Endothelial cell of umbilical vein (primary cell): ENCODE data around the gene KIAA1217. TPM values are rescaled to one million over a fixed set of nuclear protein-coding genes. Genes with fewer than 3 reads are reported as not detected.

Experiments used
- BruUV-seq: library from RNA; stranded (reverse); fragments of 400-500 nt; replicated peaks from 2 replicates; lab custom pipeline; 2021; lab: Mats Ljungman, UMichigan
- CTCF ChIA-PET: fragments of 300-600, 350-600 bp; sonication (Branson Sonifier 250); formaldehyde crosslinking; loops from one replicate; lab custom pipeline; 2021; ENCODE audit warnings: antibody characterized with exemption, inconsistent platforms; lab: Charles Lee
- POLR2A ChIA-PET: fragments of 300-600, 350-600 bp; sonication (Branson Sonifier 250); formaldehyde crosslinking; loops from one replicate; lab custom pipeline; 2021; ENCODE audit warnings: antibody characterized with exemption, inconsistent platforms; lab: Charles Lee
- DNase-seq: peaks from one replicate; pipeline ENCODE4 v3.0.0-alpha.2; 2011; ENCODE audit warnings: low read depth, low spot score
- FAIRE-seq: peaks from 2 replicates; lab custom pipeline; 2011; peaks lifted over from hg19 to GRCh38; lab: Jason Lieb, UNC
- H2AFZ ChIP-seq: 2 replicates; pipeline ENCODE4 v1.6.0; 2012; ENCODE audit warnings: low read depth, low read length, control low read depth, inconsistent platforms
- H3K27ac ChIP-seq: 2 replicates; pipeline ENCODE4 v1.5.1; 2011; ENCODE audit warnings: low read depth, mild to moderate bottlenecking, control low read depth, low read length, moderate library complexity; ENCODE audit not compliant: insufficient read depth
- H3K27me3 ChIP-seq, 2 experiments: 2 replicates each; pipeline versions ENCODE4 v1.6.0 to v1.6.1; 2011; ENCODE audit warnings: low read length in 2 of 2, mixed read lengths in 1 of 2; ENCODE audit not compliant: control insufficient read depth in 2 of 2, insufficient read depth in 2 of 2
- H3K36me3 ChIP-seq, 2 experiments: 2 replicates in 1 of 2; 3 replicates in 1 of 2; pipeline ENCODE4 v1.5.1; 2011; ENCODE audit warnings: low read length in 2 of 2, mild to moderate bottlenecking in 1 of 2, moderate library complexity in 1 of 2; ENCODE audit not compliant: control insufficient read depth in 2 of 2, insufficient read depth in 2 of 2; ENCODE audit errors: extremely low read depth in 1 of 2
- H3K4me1 ChIP-seq: 3 replicates; pipeline ENCODE4 v1.5.1; 2011; ENCODE audit warnings: mild to moderate bottlenecking, low read length; ENCODE audit not compliant: control insufficient read depth, insufficient read depth; ENCODE audit errors: extremely low read depth
- H3K4me2 ChIP-seq: 2 replicates; pipeline ENCODE4 v1.6.1; 2011; ENCODE audit warnings: low read length, control low read depth, mixed read lengths; ENCODE audit not compliant: insufficient read depth
- H3K4me3 ChIP-seq, 3 experiments: fragments of 200-600 bp in 1 of 3; sonication (generic), shearing (Covaris generic) in 1 of 3; replicated peaks in 1 of 3; 2 replicates each; pipeline ENCODE4 v1.5.1; 2011 to 2016; ENCODE audit warnings: control low read depth in 3 of 3, low read length in 3 of 3, mild to moderate bottlenecking in 2 of 3, inconsistent platforms in 1 of 3, low read depth in 1 of 3, moderate library complexity in 1 of 3; ENCODE audit not compliant: insufficient read depth in 1 of 3
- H3K79me2 ChIP-seq: 2 replicates; pipeline ENCODE4 v1.6.0; 2012; ENCODE audit warnings: low read length, inconsistent platforms; ENCODE audit not compliant: control insufficient read depth, insufficient read depth
- H3K9ac ChIP-seq: replicated peaks from 2 replicates; pipeline ENCODE3; 2011; ENCODE audit warnings: low read length, control low read depth; ENCODE audit not compliant: insufficient read depth; ENCODE audit errors: extremely low read depth
- H3K9me1 ChIP-seq: replicated peaks from 3 replicates; pipeline ENCODE4 v1.6.0; 2011; ENCODE audit warnings: mild to moderate bottlenecking, low read length; ENCODE audit not compliant: control insufficient read depth, insufficient read depth; ENCODE audit errors: extremely low read depth
- H3K9me3 ChIP-seq: replicated peaks from 2 replicates; pipeline ENCODE4 v1.5.1; 2012; ENCODE audit warnings: low read length, inconsistent platforms; ENCODE audit not compliant: control insufficient read depth, insufficient read depth
- H4K20me1 ChIP-seq: replicated peaks from 2 replicates; pipeline ENCODE3; 2011; ENCODE audit warnings: mild to moderate bottlenecking, low read length; ENCODE audit not compliant: control insufficient read depth, insufficient read depth; ENCODE audit errors: extremely low read depth
- EZH2 ChIP-seq: IDR thresholded peaks from 2 replicates; pipeline ENCODE4 v1.6.1; 2012; ENCODE audit warnings: borderline replicate concordance, low read depth, mild to moderate bottlenecking, moderate library complexity, low read length, inconsistent platforms; ENCODE audit not compliant: severe bottlenecking
- FOS ChIP-seq: IDR thresholded peaks from 2 replicates; pipeline ENCODE4 v1.6.1; 2011; ENCODE audit warnings: mild to moderate bottlenecking, low read length, moderate library complexity, borderline replicate concordance; ENCODE audit not compliant: insufficient read depth
- GATA2 ChIP-seq: IDR thresholded peaks from 2 replicates; pipeline ENCODE4 v1.7.0; 2011; ENCODE audit warnings: low read depth, mild to moderate bottlenecking, moderate library complexity, mixed read lengths, low read length; ENCODE audit not compliant: insufficient read length, insufficient read depth
- JUN ChIP-seq: IDR thresholded peaks from 2 replicates; pipeline ENCODE4 v1.6.1; 2011; ENCODE audit warnings: borderline replicate concordance, low read depth; ENCODE audit not compliant: insufficient read length, insufficient read depth
- MAX ChIP-seq: IDR thresholded peaks from 2 replicates; pipeline ENCODE4 v1.6.1; 2011; ENCODE audit not compliant: insufficient read depth, insufficient read length
- MYC ChIP-seq: IDR thresholded peaks from one replicate; pipeline ENCODE4 v1.6.1; 2011; ENCODE audit warnings: mild to moderate bottlenecking, low read depth, low read length
- POLR2A ChIP-seq: IDR thresholded peaks from 2 replicates; pipeline ENCODE4 v1.6.1; 2012; ENCODE audit warnings: low read depth, mild to moderate bottlenecking, control low read depth, low read length
- POLR2AphosphoS5 ChIP-seq: IDR thresholded peaks from 2 replicates; pipeline ENCODE4 v1.6.1; 2012; ENCODE audit warnings: low read depth, mild to moderate bottlenecking, control low read depth, low read length, moderate library complexity; ENCODE audit not compliant: insufficient read depth
- dilution Hi-C: fragments of 300-500 bp; cut with MboI; formaldehyde crosslinking; loops from one replicate; pipeline ENCODE4 v1.15.0; 2019; ENCODE audit warnings: low sequenced_read_pairs; ENCODE audit not compliant: extremely low pct_ligation_motif_present
- intact Hi-C: fragments of 100-400 bp; cut with micrococcal nuclease; formaldehyde crosslinking; loops from one replicate; pipeline ENCODE4 v1.10.0; 2022
- polyA plus RNA-seq, 4 experiments: library from polyadenylated mRNA; depleted of rRNA in 3 of 4; stranded (reverse) in 3 of 4; unstranded in 1 of 4; fragments of >200 nt; gene quantifications; 2 replicates each; pipeline versions ENCODE4 v1.2.1 to v1.2.3, GENCODE V29; 2011 to 2012; ENCODE audit warnings: missing spikeins in 1 of 4
- total RNA-seq: library from RNA; stranded (reverse); gene quantifications from 2 replicates; pipeline ENCODE4 v1.2.3, GENCODE V29; 2021
- TF ChIP-seq, protein P1 (sequence below), 2 donors: IDR thresholded peaks; 1 replicate in 1 of 2; 2 replicates in 1 of 2; pipeline ENCODE4 v1.5.1; 2011; ENCODE audit warnings: low read length in 2 of 2, mild to moderate bottlenecking in 2 of 2, moderate library complexity in 2 of 2, control low read depth in 1 of 2, inconsistent platforms in 1 of 2, low read depth in 1 of 2; ENCODE audit not compliant: insufficient read depth in 1 of 2; ENCODE audit errors: extremely low read depth in 1 of 2

KIAA1217 gene
- total and polyA plus RNA-seq, 2 donors (not counting 3 experiments of a cell fraction or from before 2014, with no cell fraction given), result 0.83 to 10.3 TPM

DNA sequence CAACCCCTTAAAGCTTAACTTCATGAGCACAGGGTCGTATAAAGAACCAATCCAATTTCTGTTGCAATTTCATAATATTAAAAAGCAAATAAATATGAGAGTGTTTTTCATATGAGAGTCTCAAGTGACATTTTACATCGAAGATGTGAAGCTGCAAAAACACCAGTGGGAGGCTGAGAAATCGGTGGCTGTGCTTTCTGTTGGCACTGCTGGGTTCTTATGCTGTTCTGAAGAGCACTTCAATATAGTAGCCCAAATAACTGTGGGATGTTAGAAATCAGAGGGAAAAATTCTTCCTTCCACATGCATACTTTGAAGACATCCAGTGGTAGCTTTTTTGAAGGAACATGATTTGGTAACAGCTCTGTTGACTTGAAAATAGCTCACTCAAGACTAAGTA lies 269.0 kb downstream of the KIAA1217 start:
- H3K4me1 ChIP-seq, result no peaks in the 10 kb centered on the region
- POLR2A ChIA-PET, result no interaction called here
- no TSS peak for BruUV-seq
- no peak for TF ChIP-seq JUN
- TF ChIP-seq, protein P1, sequence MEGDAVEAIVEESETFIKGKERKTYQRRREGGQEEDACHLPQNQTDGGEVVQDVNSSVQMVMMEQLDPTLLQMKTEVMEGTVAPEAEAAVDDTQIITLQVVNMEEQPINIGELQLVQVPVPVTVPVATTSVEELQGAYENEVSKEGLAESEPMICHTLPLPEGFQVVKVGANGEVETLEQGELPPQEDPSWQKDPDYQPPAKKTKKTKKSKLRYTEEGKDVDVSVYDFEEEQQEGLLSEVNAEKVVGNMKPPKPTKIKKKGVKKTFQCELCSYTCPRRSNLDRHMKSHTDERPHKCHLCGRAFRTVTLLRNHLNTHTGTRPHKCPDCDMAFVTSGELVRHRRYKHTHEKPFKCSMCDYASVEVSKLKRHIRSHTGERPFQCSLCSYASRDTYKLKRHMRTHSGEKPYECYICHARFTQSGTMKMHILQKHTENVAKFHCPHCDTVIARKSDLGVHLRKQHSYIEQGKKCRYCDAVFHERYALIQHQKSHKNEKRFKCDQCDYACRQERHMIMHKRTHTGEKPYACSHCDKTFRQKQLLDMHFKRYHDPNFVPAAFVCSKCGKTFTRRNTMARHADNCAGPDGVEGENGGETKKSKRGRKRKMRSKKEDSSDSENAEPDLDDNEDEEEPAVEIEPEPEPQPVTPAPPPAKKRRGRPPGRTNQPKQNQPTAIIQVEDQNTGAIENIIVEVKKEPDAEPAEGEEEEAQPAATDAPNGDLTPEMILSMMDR (IDR thresholded peaks at IDR 0.05; ENCODE audit: extremely low read depth in 1 of 2, insufficient read depth in 1 of 2, low read depth in 1 of 2, low read length in 2 of 2), result no peak
- no peak for TF ChIP-seq POLR2AphosphoS5
- no peak for TF ChIP-seq MAX
- no peak for TF ChIP-seq EZH2
- no peak for TF ChIP-seq POLR2A
- no peak for TF ChIP-seq GATA2
- TF ChIP-seq FOS, result no peak
- no peak for TF ChIP-seq MYC
- H3K4me2 ChIP-seq, result no peak overlapping the region
- no peaks in the 10 kb centered on the region for H3K79me2 ChIP-seq
- no peaks in the 10 kb centered on the region for H3K36me3 ChIP-seq
- no peak for DNase-seq
- H3K4me3 ChIP-seq, result no peak overlapping the region
- FAIRE-seq, result no peak
- no peaks in the 10 kb centered on the region for H3K9me3 ChIP-seq
- H4K20me1 ChIP-seq, result no peaks in the 10 kb centered on the region
- no peaks in the 10 kb centered on the region for H3K27me3 ChIP-seq
- dilution Hi-C loops, result no loop called here
- no peak overlapping the region for H3K27ac ChIP-seq
- no peaks in the 10 kb centered on the region for H3K9me1 ChIP-seq
- intact Hi-C loops, result no loop called here
- H2AFZ ChIP-seq, result no peak overlapping the region
- CTCF ChIA-PET, result no interaction called here
- H3K9ac ChIP-seq, result no peak overlapping the region
